IPS-NIHi7 (cell line): ENCODE results near the gene ACR.

ENCODE experiments used
- DNase-seq: peaks from one replicate; pipeline ENCODE4 v3.0.0; 2012; ENCODE audit warnings: mixed read lengths; ENCODE audit errors: extremely low spot score

Gene ACR

DNA sequence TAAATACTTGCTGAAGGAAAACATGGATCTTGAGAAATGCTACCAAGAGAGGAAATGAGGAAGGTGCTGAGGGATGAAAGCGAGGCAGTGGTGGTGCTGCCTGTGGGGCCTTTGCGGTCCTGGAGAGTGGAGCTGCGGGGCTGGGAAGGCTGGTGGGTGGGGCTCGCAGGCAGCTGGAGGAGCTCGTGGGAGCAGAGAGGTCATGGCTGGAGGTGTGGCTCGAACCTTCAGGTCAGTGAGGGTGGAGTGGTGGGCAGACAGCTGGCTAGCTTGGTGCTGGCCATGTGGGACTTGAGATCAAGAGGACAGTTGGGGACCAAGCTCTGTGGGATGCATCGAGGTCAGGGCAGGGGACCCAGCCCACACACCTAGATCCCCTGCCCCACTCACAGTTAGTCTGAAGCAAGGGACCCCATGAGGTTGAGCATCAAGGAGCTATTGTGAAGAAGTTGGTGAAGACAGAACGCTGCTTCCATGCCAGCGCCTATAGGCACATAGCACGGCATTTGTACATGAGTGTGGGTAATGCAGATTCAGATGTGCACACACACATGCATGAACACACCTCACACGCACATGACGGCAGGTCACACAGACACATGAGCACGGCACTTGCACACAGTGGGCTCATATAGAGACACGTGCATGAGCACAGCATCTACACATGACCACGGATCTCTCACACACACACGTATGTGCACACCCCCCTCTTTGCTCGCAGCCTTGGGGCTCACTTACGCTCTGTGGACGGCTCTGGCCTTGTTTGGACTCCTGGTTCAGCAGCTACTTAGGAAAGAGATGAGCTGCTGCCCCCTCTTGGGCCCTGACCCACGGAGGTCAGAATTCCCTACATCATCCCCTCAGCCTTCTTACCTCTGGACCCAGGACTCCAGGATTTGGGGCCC lies 34.9 kb upstream of the ACR start:
- DNase-seq: no peak

GRCh38 chr22:50703726-50704509 lies 34.1 kb upstream of the ACR start:
- DNase-seq: no peak

DNA sequence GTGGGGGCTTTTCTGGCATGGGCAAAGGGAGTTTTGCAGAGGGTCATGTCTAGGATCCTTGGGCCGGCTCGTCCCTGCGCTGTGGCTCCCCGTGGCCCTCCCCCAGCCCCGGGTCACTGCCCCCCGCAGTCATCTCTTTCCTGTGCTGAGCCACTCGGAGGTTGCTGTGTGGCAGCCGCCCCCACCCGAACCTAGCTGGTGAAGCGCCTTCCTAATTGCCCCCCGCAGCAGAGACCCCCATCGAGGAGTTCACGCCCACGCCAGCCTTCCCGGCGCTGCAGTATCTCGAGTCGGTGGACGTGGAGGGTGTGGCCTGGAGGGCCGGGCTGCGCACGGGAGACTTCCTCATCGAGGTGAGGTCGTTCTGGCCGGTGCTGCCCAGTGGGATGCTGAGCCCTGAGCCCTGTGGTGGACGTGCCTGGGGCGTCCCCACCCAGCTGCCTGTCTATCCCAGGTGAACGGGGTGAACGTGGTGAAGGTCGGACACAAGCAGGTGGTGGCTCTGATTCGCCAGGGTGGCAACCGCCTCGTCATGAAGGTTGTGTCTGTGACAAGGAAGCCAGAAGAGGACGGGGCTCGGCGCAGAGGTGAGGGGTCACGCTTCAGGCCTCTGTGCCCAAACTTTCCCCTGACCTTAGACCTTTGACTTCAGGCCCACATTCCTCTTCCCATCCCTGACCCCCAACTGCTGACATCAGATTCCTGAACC lies 33.3 kb upstream of the ACR start:
- DNase-seq: no peak

DNA sequence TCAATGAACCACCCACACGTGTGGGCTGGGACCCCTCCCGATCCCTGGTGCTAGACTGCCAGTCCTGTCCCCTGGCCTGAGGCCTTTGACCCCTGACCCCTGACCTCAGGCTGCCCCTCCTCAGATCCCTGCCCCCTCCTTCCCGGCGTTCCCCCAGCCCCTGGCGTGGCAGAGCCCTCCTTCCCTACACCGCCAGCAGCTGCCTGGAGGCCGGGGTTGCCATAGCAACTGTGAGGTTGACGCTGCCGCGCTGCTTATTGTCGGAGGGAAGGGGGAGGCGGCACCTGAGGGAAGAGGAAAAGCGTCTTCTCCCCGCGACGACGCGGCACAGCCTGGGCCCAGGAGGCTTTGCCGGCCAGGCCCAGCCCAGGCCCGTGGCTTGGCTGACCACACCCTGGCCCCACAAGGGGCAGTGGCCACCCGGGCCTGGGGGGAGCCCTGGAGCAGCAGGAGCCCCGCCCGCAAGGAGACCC lies 32.7 kb upstream of the ACR start:
- DNase-seq: peak; percentile 92

- DNase-seq: no peak
These were observed 32.1 kb upstream of the ACR start for GRCh38 chr22:50705851-50706351.

GRCh38 chr22:50706481-50707125 lies 31.4 kb upstream of the ACR start:
- DNase-seq: no peak

- DNase-seq: no peak
These were observed 29.5 kb upstream of the ACR start for GRCh38 chr22:50708474-50708873.

DNA sequence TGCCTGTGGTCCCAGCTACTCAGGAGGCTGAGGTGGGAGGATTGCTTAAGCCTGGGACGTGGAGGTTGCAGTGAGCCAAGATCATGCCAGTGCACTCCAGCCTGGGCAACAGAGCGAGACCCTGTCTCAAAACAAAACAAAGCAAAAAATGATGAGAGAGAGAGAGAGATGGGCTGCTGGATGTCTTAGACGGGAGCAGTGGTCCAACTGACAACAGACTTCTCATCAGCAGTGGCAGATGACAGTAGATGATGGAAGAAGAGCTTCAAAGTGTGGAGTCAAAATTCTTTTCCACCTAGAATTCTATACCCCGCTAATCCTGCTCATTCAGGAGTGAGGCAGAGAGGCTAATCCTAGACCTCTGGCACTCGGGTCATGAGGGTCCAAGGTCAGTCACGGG lies 29.0 kb upstream of the ACR start:
- no peak for DNase-seq

DNA sequence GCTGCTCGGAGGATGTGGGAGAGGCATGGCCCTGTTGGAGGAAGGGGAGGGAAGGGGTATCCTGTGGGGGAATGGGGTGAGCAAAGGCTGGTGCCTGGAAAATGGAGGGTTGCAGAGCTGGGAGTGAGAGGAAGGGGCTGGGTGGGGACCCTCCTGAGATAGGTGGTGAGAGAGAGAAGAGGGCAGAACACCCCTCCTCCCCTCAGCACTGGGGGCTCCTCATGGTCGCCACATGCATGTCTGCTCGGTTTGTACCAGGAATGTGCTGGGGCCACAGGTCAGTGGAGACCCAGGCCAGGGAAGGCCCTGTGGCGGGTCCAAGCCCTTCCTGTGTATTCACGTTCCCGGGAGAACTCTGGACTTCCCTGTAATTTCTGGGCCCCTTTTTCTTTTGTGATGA lies 27.8 kb upstream of the ACR start:
- no peak for DNase-seq

DNA sequence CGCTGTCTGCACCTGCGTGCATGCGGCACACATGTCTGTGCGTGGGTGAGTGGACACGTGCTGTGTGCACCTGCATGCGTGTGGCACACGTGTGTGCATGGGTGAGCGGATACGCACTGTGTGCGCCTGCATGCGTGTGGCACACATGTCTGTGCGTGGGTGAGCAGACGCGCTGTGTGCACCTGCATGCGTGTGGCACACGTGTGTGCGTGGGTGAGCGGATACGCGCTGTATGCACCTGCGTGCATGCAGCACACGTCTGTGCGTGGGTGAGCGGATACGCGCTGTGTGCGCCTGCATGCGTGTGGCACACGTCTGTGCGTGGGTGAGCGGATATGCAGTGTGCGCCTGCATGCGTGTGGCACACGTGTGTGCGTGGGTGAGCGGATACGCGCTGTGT lies 27.1 kb upstream of the ACR start:
- DNase-seq: no peak

GRCh38 chr22:50711446-50712340 lies 26.3 kb upstream of the ACR start:
- DNase-seq: no peak

- DNase-seq: no peak
These were observed 25.5 kb upstream of the ACR start for GRCh38 chr22:50712341-50713007.

GRCh38 chr22:50713008-50713385 lies 25.0 kb upstream of the ACR start:
- DNase-seq: no peak

- no peak for DNase-seq
These were observed 24.4 kb upstream of the ACR start for GRCh38 chr22:50713571-50714056.

GRCh38 chr22:50714150-50714549 lies 23.9 kb upstream of the ACR start:
- no peak for DNase-seq

DNA sequence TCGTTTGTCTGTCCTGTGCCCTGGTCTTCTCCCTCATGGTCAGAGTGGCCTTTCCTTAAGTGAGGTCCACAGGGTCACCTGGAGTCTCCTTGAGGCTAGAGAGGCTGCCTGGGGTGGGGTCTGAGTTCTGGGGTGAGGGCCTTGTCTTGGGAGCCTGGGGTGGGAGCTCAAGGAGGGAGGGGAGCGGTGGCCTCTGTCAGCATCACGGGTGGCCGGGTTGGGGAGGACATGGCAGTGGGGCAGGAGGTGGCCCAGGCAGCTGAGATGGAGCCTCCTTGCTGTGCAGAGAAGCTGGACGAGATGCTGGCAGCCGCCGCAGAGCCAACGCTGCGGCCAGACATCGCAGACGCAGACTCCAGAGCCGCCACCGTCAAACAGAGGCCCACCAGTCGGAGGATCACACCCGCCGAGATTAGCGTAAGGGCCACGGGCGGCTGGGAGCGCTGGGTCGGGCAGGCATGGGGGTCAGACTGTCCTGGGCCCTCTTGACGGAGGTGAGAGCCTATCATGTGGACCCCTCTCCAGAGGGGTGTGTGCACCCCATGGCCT lies 23.3 kb upstream of the ACR start:
- no peak for DNase-seq

- DNase-seq: no peak
These were observed 22.8 kb upstream of the ACR start for GRCh38 chr22:50715250-50715649.

GRCh38 chr22:50715776-50716175 lies 22.2 kb upstream of the ACR start:
- DNase-seq: no peak

GRCh38 chr22:50716290-50717024 lies 21.5 kb upstream of the ACR start:
- DNase-seq: no peak
